ENCODE measurements around the gene AURKB. TPM values are rescaled to one million over a fixed set of nuclear protein-coding genes. Genes with fewer than 3 reads are reported as not detected.

The AURKB gene
- total and polyA plus RNA-seq, 2 of the 13 experiments (the other 11 are each of a cell fraction or from before 2014, with no cell fraction given), result 29.5 to 75.3 TPM

GRCh38 chr17:8173056-8173870, 37.1 kb downstream of the AURKB start (continued):
- TF ChIP-seq MTF2 (CRISPR knock-in tag; IDR thresholded peaks at IDR 0.05; ENCODE audit: borderline replicate concordance), result no peak
- TF ChIP-seq SIN3B (IDR thresholded peaks at IDR 0.05; ENCODE audit: low read length), result no peak
- peak; percentile 98 for TF ChIP-seq ARID3A (IDR thresholded peaks at IDR 0.05; ENCODE audit: low read depth, low read length)
- TF ChIP-seq ZNF552 (CRISPR knock-in tag; IDR thresholded peaks at IDR 0.05; ENCODE audit: borderline replicate concordance), result 0 out of 2 replicates have a peak, but pooled peaks have one; percentile 26
- TF ChIP-seq ZNF550 (CRISPR knock-in tag; IDR thresholded peaks at IDR 0.05; ENCODE audit: borderline replicate concordance), result no peak
- TF ChIP-seq ZSCAN31 (CRISPR knock-in tag; IDR thresholded peaks at IDR 0.05; ENCODE audit: low read depth), result peak; percentile 89; the same call in 1 of the 2 replicates
- TF ChIP-seq ZNF224 (CRISPR knock-in tag; IDR thresholded peaks at IDR 0.05), result no peak
- no peak; the same call in 1 of the 2 replicates for TF ChIP-seq TIGD3 (CRISPR knock-in tag; IDR thresholded peaks at IDR 0.05; ENCODE audit: borderline replicate concordance)
- TF ChIP-seq NKX3-1 (CRISPR knock-in tag; IDR thresholded peaks at IDR 0.05), result peak; percentile 95
- TF ChIP-seq BCL3 (CRISPR knock-in tag; IDR thresholded peaks at IDR 0.05), result no peak
- no peak for TF ChIP-seq ZNF687 (CRISPR knock-in tag; IDR thresholded peaks at IDR 0.05)
- TF ChIP-seq ZNF562 (CRISPR knock-in tag; IDR thresholded peaks at IDR 0.05; ENCODE audit: borderline replicate concordance), result no peak; the same call in 1 of the 2 replicates
- peak; percentile 82; the same call in 1 of the 2 replicates for TF ChIP-seq ZNF788 (CRISPR knock-in tag; IDR thresholded peaks at IDR 0.05; ENCODE audit: borderline replicate concordance)

All from HepG2 (cell line).